GM18951 (cell line): ENCODE results near the gene PARD3B.

Source experiments
- POLR2A ChIP-seq: IDR thresholded peaks from 4 replicates; pipeline ENCODE4 v1.6.1; 2011; ENCODE audit warnings: mild to moderate bottlenecking; ENCODE audit not compliant: insufficient read length, insufficient read depth; ENCODE audit errors: extremely low read depth
- in situ Hi-C: fragments of 300-500 bp; cut with MboI; formaldehyde crosslinking; loops from one replicate; pipeline ENCODE4 v1.12.0; 2022; ENCODE audit warnings: low sequenced_read_pairs, mixed read lengths, inconsistent platforms; ENCODE audit not compliant: unreplicated experiment

Gene PARD3B

GRCh38 chr2:205337274-205337673 lies 792.0 kb downstream of the PARD3B start:
- no peak for TF ChIP-seq POLR2A
- in situ Hi-C loops, result no loop called here

GRCh38 chr2:205338156-205338555 lies 792.9 kb downstream of the PARD3B start:
- in situ Hi-C loops, result no loop called here
- no peak for TF ChIP-seq POLR2A

GRCh38 chr2:205343103-205343502 lies 797.8 kb downstream of the PARD3B start:
- in situ Hi-C loops, result no loop called here
- no peak for TF ChIP-seq POLR2A

- in situ Hi-C loops, result no loop called here
- no peak for TF ChIP-seq POLR2A
These were observed 801.4 kb downstream of the PARD3B start for GRCh38 chr2:205346649-205347048.

GRCh38 chr2:205347899-205348298 lies 802.6 kb downstream of the PARD3B start:
- in situ Hi-C loops, result no loop called here
- no peak for TF ChIP-seq POLR2A

- in situ Hi-C loops, result no loop called here
- no peak for TF ChIP-seq POLR2A
These were observed 806.8 kb downstream of the PARD3B start for GRCh38 chr2:205352094-205352493.

- in situ Hi-C loops, result no loop called here
- no peak for TF ChIP-seq POLR2A
These were observed 807.3 kb downstream of the PARD3B start for GRCh38 chr2:205352593-205352992.

GRCh38 chr2:205357732-205358131 lies 812.5 kb downstream of the PARD3B start:
- in situ Hi-C loops, result no loop called here
- no peak for TF ChIP-seq POLR2A

- in situ Hi-C loops, result no loop called here
- TF ChIP-seq POLR2A, result no peak
These were observed 813.1 kb downstream of the PARD3B start for GRCh38 chr2:205358351-205358815.

- in situ Hi-C loops, result no loop called here
- TF ChIP-seq POLR2A, result no peak
These were observed 816.0 kb downstream of the PARD3B start for GRCh38 chr2:205361272-205361671.

GRCh38 chr2:205361970-205362369 lies 816.7 kb downstream of the PARD3B start:
- in situ Hi-C loops, result no loop called here
- TF ChIP-seq POLR2A, result no peak

- in situ Hi-C loops, result no loop called here
- TF ChIP-seq POLR2A, result no peak
These were observed 819.0 kb downstream of the PARD3B start for GRCh38 chr2:205364261-205364660.

GRCh38 chr2:205366336-205367060 lies 821.2 kb downstream of the PARD3B start:
- no peak for TF ChIP-seq POLR2A
- in situ Hi-C loops, result no loop called here

- in situ Hi-C loops, result no loop called here
- TF ChIP-seq POLR2A, result no peak
These were observed 822.2 kb downstream of the PARD3B start for GRCh38 chr2:205367331-205367935.
